HepG2 (cell line): ENCODE measurements around the gene MRPS7.
"Not testable (repeated sequence)": the region's sequence is repeated elsewhere in the genome, so short reads cannot be mapped to it uniquely, and the experiment has no call there.

Experiments used
- DMAP1 ChIP-seq: IDR thresholded peaks from 2 replicates; pipeline ENCODE4 v1.6.1; 2016
- FOXM1 ChIP-seq: sonication (generic); formaldehyde crosslinking; IDR thresholded peaks from 2 replicates; pipeline ENCODE4 v1.5.0; 2020; ENCODE audit warnings: missing genetic modification reagents
- HNF4A ChIP-seq: sonication (generic); formaldehyde crosslinking; IDR thresholded peaks from 2 replicates; pipeline ENCODE4 v1.4.0; 2020; ENCODE audit warnings: missing genetic modification reagents
- KDM5B ChIP-seq: sonication (generic); formaldehyde crosslinking; IDR thresholded peaks from 2 replicates; pipeline ENCODE4 v1.4.0; 2020; ENCODE audit warnings: missing genetic modification reagents, mild to moderate bottlenecking, borderline replicate concordance
- ZNF12 ChIP-seq: sonication (generic); formaldehyde crosslinking; IDR thresholded peaks from 2 replicates; pipeline ENCODE4 v1.5.0; 2020; ENCODE audit warnings: missing genetic modification reagents
- ZNF446 ChIP-seq: sonication (generic); formaldehyde crosslinking; IDR thresholded peaks from 2 replicates; pipeline ENCODE4 v1.5.0; 2020; ENCODE audit warnings: mild to moderate bottlenecking, missing genetic modification reagents
- TF ChIP-seq, protein P1 (sequence below): IDR thresholded peaks from 2 replicates; pipeline ENCODE4 v1.6.1; 2016
- TF ChIP-seq, protein P2 (sequence below): sonication (generic); formaldehyde crosslinking; IDR thresholded peaks from 2 replicates; pipeline ENCODE4 v1.5.0; 2020; ENCODE audit warnings: mild to moderate bottlenecking, missing genetic modification reagents, moderate library complexity

DNA sequence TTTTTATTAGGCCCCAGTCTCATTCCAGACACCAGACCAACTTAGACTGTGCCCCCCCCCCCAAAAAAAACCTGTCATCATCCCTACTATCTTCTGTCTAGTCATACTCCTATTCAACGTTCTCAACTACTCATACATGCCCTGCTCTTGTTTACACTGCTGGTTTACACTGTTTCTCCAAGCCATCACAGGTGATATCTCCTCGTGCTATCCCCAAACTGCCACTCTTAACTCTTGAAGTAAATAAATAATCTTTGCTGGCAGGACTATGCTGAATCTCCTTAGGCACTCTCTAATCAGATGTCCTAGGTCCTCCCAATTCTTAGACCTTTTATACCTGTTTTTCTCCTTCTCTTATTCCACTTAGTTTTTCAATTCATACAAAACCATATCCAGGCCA lies 4.5 kb upstream of the MRPS7 start:
- TF ChIP-seq FOXM1 (CRISPR knock-in tag); DMAP1 (CRISPR knock-in tag); HNF4A (CRISPR knock-in tag); ZNF12 (CRISPR knock-in tag); ZNF446 (CRISPR knock-in tag); KDM5B: not testable (repeated sequence)
- TF ChIP-seq, protein P1, sequence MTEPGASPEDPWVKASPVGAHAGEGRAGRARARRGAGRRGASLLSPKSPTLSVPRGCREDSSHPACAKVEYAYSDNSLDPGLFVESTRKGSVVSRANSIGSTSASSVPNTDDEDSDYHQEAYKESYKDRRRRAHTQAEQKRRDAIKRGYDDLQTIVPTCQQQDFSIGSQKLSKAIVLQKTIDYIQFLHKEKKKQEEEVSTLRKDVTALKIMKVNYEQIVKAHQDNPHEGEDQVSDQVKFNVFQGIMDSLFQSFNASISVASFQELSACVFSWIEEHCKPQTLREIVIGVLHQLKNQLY (CRISPR knock-in tag): not testable (repeated sequence)
- TF ChIP-seq, protein P2, sequence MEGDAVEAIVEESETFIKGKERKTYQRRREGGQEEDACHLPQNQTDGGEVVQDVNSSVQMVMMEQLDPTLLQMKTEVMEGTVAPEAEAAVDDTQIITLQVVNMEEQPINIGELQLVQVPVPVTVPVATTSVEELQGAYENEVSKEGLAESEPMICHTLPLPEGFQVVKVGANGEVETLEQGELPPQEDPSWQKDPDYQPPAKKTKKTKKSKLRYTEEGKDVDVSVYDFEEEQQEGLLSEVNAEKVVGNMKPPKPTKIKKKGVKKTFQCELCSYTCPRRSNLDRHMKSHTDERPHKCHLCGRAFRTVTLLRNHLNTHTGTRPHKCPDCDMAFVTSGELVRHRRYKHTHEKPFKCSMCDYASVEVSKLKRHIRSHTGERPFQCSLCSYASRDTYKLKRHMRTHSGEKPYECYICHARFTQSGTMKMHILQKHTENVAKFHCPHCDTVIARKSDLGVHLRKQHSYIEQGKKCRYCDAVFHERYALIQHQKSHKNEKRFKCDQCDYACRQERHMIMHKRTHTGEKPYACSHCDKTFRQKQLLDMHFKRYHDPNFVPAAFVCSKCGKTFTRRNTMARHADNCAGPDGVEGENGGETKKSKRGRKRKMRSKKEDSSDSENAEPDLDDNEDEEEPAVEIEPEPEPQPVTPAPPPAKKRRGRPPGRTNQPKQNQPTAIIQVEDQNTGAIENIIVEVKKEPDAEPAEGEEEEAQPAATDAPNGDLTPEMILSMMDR: not testable (repeated sequence)
